Measurements from ENCODE around the gene NINL. TPM values are rescaled to one million over a fixed set of nuclear protein-coding genes. Genes with fewer than 3 reads are reported as not detected.
A peak's percentile ranks its signal among the peaks of the same experiment; 100 is the strongest.

The NINL gene
- polyA plus RNA-seq, 1 of the 3 experiments (the other 2 are of a cell fraction) = 22.5 TPM

- POLR2A ChIA-PET = no interaction called here
- CTCF ChIA-PET = interaction anchor here (1.1 kb wide), 1 partner anchor 28 kb away, joined by 3 read pairs; no protein-coding TSS in a partner anchor
- H4K20me1 ChIP-seq (ENCODE audit: insufficient read depth) = peaks cover 10% of the 10 kb centered on the region; the same call in 1 of the 2 replicates
- H3K9me2 ChIP-seq = no peaks in the 10 kb centered on the region
- DNase-seq = no peak
- no peaks in the 10 kb centered on the region for H3K27me3 ChIP-seq (ENCODE audit: insufficient read depth)
- peak overlapping the region in 1 of 2 experiments; percentile 76; a peak in 2 of 4 replicates for H3K27ac ChIP-seq (ENCODE audit: low read depth in 2 of 2, low read length in 1 of 2)
- peaks cover 18% of the 10 kb centered on the region for H3F3A ChIP-seq (replicated peaks; ENCODE audit: insufficient read depth)
- H3K79me2 ChIP-seq (ENCODE audit: insufficient read depth) = peaks cover 31% of the 10 kb centered on the region
- WGBS (ENCODE audit: low lambda C conversion rate) = 99% methylated on average over 9 of the region's 9 CpGs
- H3K36me3 ChIP-seq (replicated peaks in 1 of 2; ENCODE audit: control insufficient read depth in 1 of 2, insufficient read depth in 2 of 2, low read length in 1 of 2) = peaks cover 7% of the 10 kb centered on the region in 2 experiments
- no peak overlapping the region for H2AFZ ChIP-seq (ENCODE audit: low read depth)
- TF ChIP-seq MEF2A (IDR thresholded peaks at IDR 0.05; ENCODE audit: borderline replicate concordance, low read depth) (no peak), ELF1 (IDR thresholded peaks at IDR 0.05) (no peak), JUND (IDR thresholded peaks at IDR 0.05) (no peak), GABPA (IDR thresholded peaks at IDR 0.05; ENCODE audit: low read depth) (no peak), USF2 (IDR thresholded peaks at IDR 0.05; ENCODE audit: borderline replicate concordance, low read depth, low read length) (no peak), RAD21 (IDR thresholded peaks at IDR 0.05; ENCODE audit: low read length) (no peak), TEAD4 (IDR thresholded peaks at IDR 0.05; ENCODE audit: borderline replicate concordance, insufficient read depth) (no peak), RXRA (IDR thresholded peaks at IDR 0.05; ENCODE audit: borderline replicate concordance, low read depth) (no peak), GATA2 (CRISPR knock-in tag; IDR thresholded peaks at IDR 0.05) (no peak), CHD2 (IDR thresholded peaks at IDR 0.05; ENCODE audit: low read length, partially characterized antibody) (no peak), ZBTB33 (IDR thresholded peaks at IDR 0.05; ENCODE audit: borderline replicate concordance, low read depth) (no peak), EZH2phosphoT487 (IDR thresholded peaks at IDR 0.05; ENCODE audit: borderline replicate concordance, low read depth) (no peak), FOSL2 (IDR thresholded peaks at IDR 0.05; ENCODE audit: borderline replicate concordance, low read depth) (no peak), MXI1 (IDR thresholded peaks at IDR 0.05; ENCODE audit: low read depth, low read length) (no peak), TAF1 (IDR thresholded peaks at IDR 0.05; ENCODE audit: borderline replicate concordance, low read depth, low read length) (no peak), EP300 (IDR thresholded peaks at IDR 0.05; ENCODE audit: borderline replicate concordance in 1 of 2, low read depth in 1 of 2, low read length in 1 of 2) (no peak)
- H3K4me2 ChIP-seq = peak overlapping the region; percentile 46; the same call in 1 of the 2 replicates
- H3K9ac ChIP-seq = no peak overlapping the region
- no peaks in the 10 kb centered on the region for H3K9me3 ChIP-seq
- no peak overlapping the region for H3K4me3 ChIP-seq (ENCODE audit: low read depth in 2 of 2, low read length in 1 of 2)
- H3K4me1 ChIP-seq (ENCODE audit: control insufficient read depth in 1 of 2, insufficient read depth in 2 of 2, low read depth in 1 of 2, low read length in 1 of 2) = peaks cover 0 to 10% of the 10 kb centered on the region in 2 experiments; a peak in 3 of 4 replicates
These were observed 58.9 kb downstream of the NINL start for GRCh38 chr20:25526446-25526845.

Data from SK-N-SH (cell line).